ENCODE data around the gene DUS1L.
A peak's percentile ranks its signal among the peaks of the same experiment; 100 is the strongest.

GRCh38 chr17:82097184-82097918, 31.7 kb upstream of the DUS1L start:
- TF ChIP-seq CTCF (IDR thresholded peaks at IDR 0.05 in 2 of 3, conservative IDR thresholded peaks at IDR 0.05 in 1 of 3; ENCODE audit: borderline replicate concordance in 1 of 3, insufficient read depth in 1 of 3, low read depth in 2 of 3, low read length in 2 of 3) (no peak), POLR2A (IDR thresholded peaks at IDR 0.05; ENCODE audit: borderline replicate concordance, extremely low read depth, insufficient read depth, insufficient read length) (no peak), POLR2AphosphoS5 (IDR thresholded peaks at IDR 0.05; ENCODE audit: low read depth, low read length) (peak; percentile 39), SRF (IDR thresholded peaks at IDR 0.05; ENCODE audit: low read depth) (no peak), YY1 (IDR thresholded peaks at IDR 0.05; ENCODE audit: extremely low read depth, insufficient replicate concordance, low read depth, low read length) (no peak), RAD21 (IDR thresholded peaks at IDR 0.05; ENCODE audit: low read depth) (no peak), SIN3A (IDR thresholded peaks at IDR 0.05; ENCODE audit: low read depth) (no peak), EGR1 (IDR thresholded peaks at IDR 0.05; ENCODE audit: low read depth) (no peak), FOSL1 (IDR thresholded peaks at IDR 0.05; ENCODE audit: low read depth) (no peak), SP1 (IDR thresholded peaks at IDR 0.05; ENCODE audit: low read depth) (no peak)
